DND-41 (cell line): ENCODE results near the gene PBX3.

Source experiments
- ATAC-seq: fragments of 200-7000 bp; cut with Tn5 transposase; 3 replicates; pipeline ENCODE4 v1.9.1; 2021; ENCODE audit warnings: low read depth; ENCODE audit not compliant: insufficient read depth
- DNase-seq: peaks from one replicate; pipeline ENCODE4 v3.0.0-alpha.2; 2020
- H2AFZ ChIP-seq: 2 replicates; pipeline ENCODE4 v1.6.0; 2012; ENCODE audit warnings: low read depth, low read length
- H3K27ac ChIP-seq: 2 replicates; pipeline ENCODE4 v1.5.1; 2012; ENCODE audit warnings: low read length, inconsistent platforms
- H3K27me3 ChIP-seq: fragments of 200-600 bp; sonication (generic); 2 replicates; pipeline ENCODE4 v1.6.0; 2012; ENCODE audit warnings: low read length, mild to moderate bottlenecking, inconsistent platforms; ENCODE audit not compliant: insufficient read depth, poor library complexity
- H3K36me3 ChIP-seq: 2 replicates; pipeline ENCODE4 v1.5.1; 2012; ENCODE audit warnings: low read length, inconsistent platforms; ENCODE audit not compliant: insufficient read depth
- H3K4me1 ChIP-seq: 2 replicates; pipeline ENCODE4 v1.5.1; 2012; ENCODE audit warnings: mild to moderate bottlenecking, low read length; ENCODE audit not compliant: insufficient read depth
- H3K4me2 ChIP-seq: 2 replicates; pipeline ENCODE4 v1.6.0; 2012; ENCODE audit warnings: mild to moderate bottlenecking, moderate library complexity, low read length, inconsistent platforms; ENCODE audit not compliant: insufficient read depth
- H3K4me3 ChIP-seq, 2 experiments: fragments of 200-600 bp in 1 of 2; shearing (Covaris generic) in 1 of 2; 2 replicates each; pipeline ENCODE4 v1.5.1; 2012 to 2016; ENCODE audit warnings: inconsistent platforms in 2 of 2, low read length in 2 of 2, mild to moderate bottlenecking in 2 of 2, low read depth in 1 of 2, moderate library complexity in 1 of 2
- H3K79me2 ChIP-seq: 2 replicates; pipeline ENCODE4 v1.6.0; 2012; ENCODE audit warnings: low read length, inconsistent platforms; ENCODE audit not compliant: insufficient read depth
- H3K9ac ChIP-seq: 2 replicates; pipeline ENCODE4 v1.6.0; 2012; ENCODE audit warnings: low read depth, mild to moderate bottlenecking, inconsistent platforms, low read length, moderate library complexity
- H3K9me3 ChIP-seq: 2 replicates; pipeline ENCODE4 v1.5.1; 2012; ENCODE audit warnings: low read length, moderate library complexity, mild to moderate bottlenecking, inconsistent platforms; ENCODE audit not compliant: insufficient read depth, severe bottlenecking
- H4K20me1 ChIP-seq: 2 replicates; pipeline ENCODE4 v1.6.0; 2012; ENCODE audit warnings: low read length; ENCODE audit not compliant: insufficient read depth
- EZH2 ChIP-seq: IDR thresholded peaks from 3 replicates; pipeline ENCODE4 v1.6.1; 2012; ENCODE audit warnings: borderline replicate concordance, low read depth, mild to moderate bottlenecking, moderate library complexity, low read length, inconsistent platforms; ENCODE audit not compliant: severe bottlenecking
- TF ChIP-seq, protein P1 (sequence below): IDR thresholded peaks from 2 replicates; pipeline ENCODE4 v1.5.1; 2012; ENCODE audit warnings: borderline replicate concordance, low read length, moderate library complexity, mild to moderate bottlenecking; ENCODE audit not compliant: poor library complexity, severe bottlenecking; ENCODE audit errors: extremely low read depth

The PBX3 gene

DNA sequence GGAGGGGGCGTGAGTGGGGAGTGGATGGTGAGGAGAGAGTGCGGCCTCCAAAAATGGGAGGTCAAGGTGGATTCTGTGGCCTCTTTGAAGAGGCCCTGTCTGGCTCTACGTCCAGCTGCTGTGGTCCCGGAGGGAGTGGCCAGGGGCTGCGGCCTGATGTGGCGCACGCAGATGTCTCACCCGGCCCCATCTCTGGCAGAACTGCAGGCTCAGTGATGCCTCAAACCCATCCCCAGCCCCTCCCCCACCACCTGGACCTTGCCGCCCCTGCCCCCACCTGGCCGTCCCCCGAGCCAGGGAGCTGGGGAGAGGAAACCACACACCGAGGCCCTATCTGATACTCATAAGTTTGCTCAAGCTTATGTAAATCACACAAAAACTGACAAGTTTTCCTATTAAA is 267.6 kb downstream of the PBX3 start:
- ATAC-seq = no peak
- TF ChIP-seq, protein P1, sequence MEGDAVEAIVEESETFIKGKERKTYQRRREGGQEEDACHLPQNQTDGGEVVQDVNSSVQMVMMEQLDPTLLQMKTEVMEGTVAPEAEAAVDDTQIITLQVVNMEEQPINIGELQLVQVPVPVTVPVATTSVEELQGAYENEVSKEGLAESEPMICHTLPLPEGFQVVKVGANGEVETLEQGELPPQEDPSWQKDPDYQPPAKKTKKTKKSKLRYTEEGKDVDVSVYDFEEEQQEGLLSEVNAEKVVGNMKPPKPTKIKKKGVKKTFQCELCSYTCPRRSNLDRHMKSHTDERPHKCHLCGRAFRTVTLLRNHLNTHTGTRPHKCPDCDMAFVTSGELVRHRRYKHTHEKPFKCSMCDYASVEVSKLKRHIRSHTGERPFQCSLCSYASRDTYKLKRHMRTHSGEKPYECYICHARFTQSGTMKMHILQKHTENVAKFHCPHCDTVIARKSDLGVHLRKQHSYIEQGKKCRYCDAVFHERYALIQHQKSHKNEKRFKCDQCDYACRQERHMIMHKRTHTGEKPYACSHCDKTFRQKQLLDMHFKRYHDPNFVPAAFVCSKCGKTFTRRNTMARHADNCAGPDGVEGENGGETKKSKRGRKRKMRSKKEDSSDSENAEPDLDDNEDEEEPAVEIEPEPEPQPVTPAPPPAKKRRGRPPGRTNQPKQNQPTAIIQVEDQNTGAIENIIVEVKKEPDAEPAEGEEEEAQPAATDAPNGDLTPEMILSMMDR = no peak
- no peak for TF ChIP-seq EZH2
- H2AFZ ChIP-seq = no peak overlapping the region

DNA sequence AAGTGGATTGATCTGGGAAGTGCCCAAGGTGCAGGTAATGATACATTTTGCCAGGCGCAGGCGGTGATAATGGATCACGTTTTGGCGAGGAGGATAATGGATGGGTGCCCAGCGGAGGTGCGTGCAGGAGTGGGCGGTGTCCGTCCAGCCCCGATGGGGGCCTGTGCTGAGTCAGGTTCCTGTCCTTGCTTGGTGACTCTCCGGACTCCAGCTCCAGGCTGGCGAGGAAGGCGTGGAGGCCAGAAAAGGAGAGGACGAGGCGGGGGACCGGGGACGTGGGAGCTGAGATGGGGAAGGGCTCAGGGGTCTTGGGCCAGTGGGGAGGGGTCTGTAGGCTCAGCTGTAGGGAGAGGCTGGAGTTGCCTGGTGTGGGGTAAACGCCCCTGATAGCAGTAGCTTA is 268.3 kb downstream of the PBX3 start:
- Histone ChIP-seq H4K20me1 (no peaks in the 10 kb centered on the region), H2AFZ (no peak overlapping the region), H3K4me2 (no peak overlapping the region), H3K27me3 (no peaks in the 10 kb centered on the region), H3K27ac (no peak overlapping the region), H3K4me1 (no peaks in the 10 kb centered on the region), H3K4me3 (no peak overlapping the region), H3K9me3 (no peaks in the 10 kb centered on the region), H3K9ac (no peak overlapping the region), H3K36me3 (no peaks in the 10 kb centered on the region), H3K79me2 (no peaks in the 10 kb centered on the region)
- ATAC-seq = no peak
- no peak for TF ChIP-seq EZH2
- TF ChIP-seq, protein P1 = no peak
- no peak for DNase-seq

More for the DNA sequence above, 267.6 kb downstream of the PBX3 start:
- Histone ChIP-seq H4K20me1 (no peaks in the 10 kb centered on the region), H3K79me2 (no peaks in the 10 kb centered on the region), H3K9ac (no peak overlapping the region), H3K4me3 (no peak overlapping the region), H3K27me3 (no peaks in the 10 kb centered on the region), H3K36me3 (no peaks in the 10 kb centered on the region), H3K4me2 (no peak overlapping the region), H3K9me3 (no peaks in the 10 kb centered on the region), H3K4me1 (no peaks in the 10 kb centered on the region), H3K27ac (no peak overlapping the region)
- no peak for DNase-seq

DNA sequence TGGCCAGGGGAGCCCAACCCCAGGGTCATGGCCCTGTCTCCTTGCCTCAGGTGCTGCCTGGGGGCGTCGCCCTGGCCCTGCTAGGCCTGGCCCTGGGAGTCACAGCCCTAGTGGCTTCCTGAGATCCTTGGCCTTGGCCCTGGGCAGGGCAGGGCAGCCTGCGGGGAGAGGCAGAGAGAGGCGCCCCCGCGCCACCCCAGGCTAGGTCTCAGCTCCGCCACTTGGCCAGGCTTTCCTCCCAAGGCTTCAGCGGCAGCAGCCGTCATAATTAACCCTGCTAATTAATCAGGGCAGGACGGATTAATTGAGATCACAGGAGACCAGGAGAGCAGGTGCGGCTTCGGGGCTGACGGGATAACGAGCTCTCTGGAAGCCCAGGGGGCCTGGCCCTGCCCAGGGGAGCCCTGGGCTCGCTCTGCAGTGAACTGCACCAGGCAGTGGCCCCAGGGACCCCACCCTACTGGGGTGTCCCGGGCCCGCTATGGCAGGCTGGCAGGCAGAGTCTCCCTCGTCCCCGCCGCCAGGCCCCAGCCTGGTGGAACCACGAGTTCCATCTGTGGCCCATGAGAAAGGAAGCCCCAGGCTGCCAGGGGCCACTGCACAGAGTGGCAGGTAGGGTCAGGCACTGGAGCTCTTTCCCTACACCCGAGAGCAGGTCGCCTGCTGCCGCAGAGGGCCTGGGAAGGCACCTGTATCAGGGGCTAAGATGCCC is 269.6 kb downstream of the PBX3 start:
- Histone ChIP-seq H4K20me1 (no peaks in the 10 kb centered on the region), H3K4me2 (no peak overlapping the region), H3K9me3 (no peaks in the 10 kb centered on the region), H3K79me2 (no peaks in the 10 kb centered on the region), H3K4me1 (no peaks in the 10 kb centered on the region), H3K27me3 (no peaks in the 10 kb centered on the region), H3K9ac (no peak overlapping the region), H3K4me3 (no peak overlapping the region), H2AFZ (no peak overlapping the region), H3K36me3 (no peaks in the 10 kb centered on the region), H3K27ac (no peak overlapping the region)
- DNase-seq = no peak
- TF ChIP-seq, protein P1 = no peak
- no peak for TF ChIP-seq EZH2
- ATAC-seq = no peak
